HG03439 (cell line): Measurements from ENCODE around the gene KLHDC3.
"Not testable (repeated sequence)": the region's sequence is repeated elsewhere in the genome, so short reads cannot be mapped to it uniquely, and the experiment has no call there.

Experiments used
- ATAC-seq: cut with Tn5 transposase; IDR thresholded peaks from one replicate; pipeline ENCODE4 v1.9.1; 2021; ENCODE audit warnings: mild to moderate bottlenecking, moderate library complexity; ENCODE audit not compliant: unreplicated experiment

KLHDC3 gene

GRCh38 chr6:42988486-42989020 lies 25.5 kb upstream of the KLHDC3 start:
- no peak for ATAC-seq

- ATAC-seq = no peak
Measured at GRCh38 chr6:42989923-42990322, 24.1 kb upstream of the KLHDC3 start.

GRCh38 chr6:42993445-42993844 lies 20.6 kb upstream of the KLHDC3 start:
- ATAC-seq = no peak

- ATAC-seq = no peak
Measured at GRCh38 chr6:42996513-42996912, 17.5 kb upstream of the KLHDC3 start.

- ATAC-seq = not testable (repeated sequence)
Measured at GRCh38 chr6:42998205-42998604, 15.8 kb upstream of the KLHDC3 start.

- ATAC-seq = no peak
Measured at GRCh38 chr6:43001843-43002242, 12.2 kb upstream of the KLHDC3 start.

GRCh38 chr6:43005844-43006243 lies 8.2 kb upstream of the KLHDC3 start:
- no peak for ATAC-seq

- no peak for ATAC-seq
Measured at GRCh38 chr6:43006251-43006650, 7.8 kb upstream of the KLHDC3 start.

- no peak for ATAC-seq
Measured at GRCh38 chr6:43007126-43007525, 6.9 kb upstream of the KLHDC3 start.

- ATAC-seq = no peak
Measured at GRCh38 chr6:43009124-43009523, 4.9 kb upstream of the KLHDC3 start.

- no peak for ATAC-seq
Measured at GRCh38 chr6:43011207-43011606, 2.8 kb upstream of the KLHDC3 start.

GRCh38 chr6:43012364-43012763 lies 1.7 kb upstream of the KLHDC3 start:
- ATAC-seq = no peak

GRCh38 chr6:43013097-43013842 lies 779 bp upstream of the KLHDC3 start:
- ATAC-seq = peak; percentile 0

GRCh38 chr6:43014434-43014909 lies 423 bp downstream of the KLHDC3 start:
- no peak for ATAC-seq

GRCh38 chr6:43016176-43016942 lies 2.3 kb downstream of the KLHDC3 start:
- no peak for ATAC-seq

- ATAC-seq = no peak
Measured at GRCh38 chr6:43016943-43017334, 2.9 kb downstream of the KLHDC3 start.

- no peak for ATAC-seq
Measured at GRCh38 chr6:43019152-43019551, 5.1 kb downstream of the KLHDC3 start.

GRCh38 chr6:43020052-43020705 lies 6.1 kb downstream of the KLHDC3 start:
- no peak for ATAC-seq

- ATAC-seq = no peak
Measured at GRCh38 chr6:43020847-43021246, 6.8 kb downstream of the KLHDC3 start.

- ATAC-seq = no peak
Measured at GRCh38 chr6:43021270-43022047, 7.4 kb downstream of the KLHDC3 start, which contains the start of gene RRP36. TSS of gene RRP36 (plus strand) at chr6:43021623. CDS start at chr6:43021655, 32 bp downstream.

- ATAC-seq = no peak
Measured at GRCh38 chr6:43024436-43024835, 10.4 kb downstream of the KLHDC3 start.
